ENCODE data around the gene CCDC33.

- no peak for TF ChIP-seq CTCF (IDR thresholded peaks at IDR 0.05; ENCODE audit: extremely low read depth in 1 of 2, insufficient read depth in 1 of 2, low read depth in 1 of 2, low read length in 2 of 2)
- TF ChIP-seq EZH2 (IDR thresholded peaks at IDR 0.05; ENCODE audit: borderline replicate concordance, low read depth, low read length, severe bottlenecking) = no peak
- TF ChIP-seq JUN (IDR thresholded peaks at IDR 0.05; ENCODE audit: borderline replicate concordance, insufficient read depth, insufficient read length, low read depth) = no peak
- TF ChIP-seq POLR2A (IDR thresholded peaks at IDR 0.05; ENCODE audit: low read depth, low read length) = no peak
- no peak for TF ChIP-seq POLR2AphosphoS5 (IDR thresholded peaks at IDR 0.05; ENCODE audit: insufficient read depth, low read depth, low read length)
- TF ChIP-seq MYC (IDR thresholded peaks at IDR 0.05; ENCODE audit: low read depth, low read length) = no peak
- TF ChIP-seq MAX (IDR thresholded peaks at IDR 0.05; ENCODE audit: insufficient read depth, insufficient read length) = no peak
- no peak for TF ChIP-seq FOS (IDR thresholded peaks at IDR 0.05; ENCODE audit: borderline replicate concordance, insufficient read depth, low read length)
- no peak for TF ChIP-seq GATA2 (IDR thresholded peaks at IDR 0.05; ENCODE audit: insufficient read depth, insufficient read length, low read depth, low read length)
Observed at GRCh38 chr15:74206801-74207281, 29.3 kb upstream of the CCDC33 start.

Measured in endothelial cell of umbilical vein (primary cell).